Glomerular visceral epithelial cell (primary cell): ENCODE results near the gene IQCE.

Experiments
- DNase-seq: peaks from one replicate; pipeline ENCODE4 v3.0.0-alpha.2; 2016; ENCODE audit errors: extremely low spot score

IQCE gene

GRCh38 chr7:2646680-2647571, 88.1 kb downstream of the IQCE start:
- DNase-seq, result no peak

GRCh38 chr7:2647594-2648172, 88.9 kb downstream of the IQCE start:
- DNase-seq, result no peak

- no peak for DNase-seq
These were observed 90.5 kb downstream of the IQCE start for GRCh38 chr7:2649139-2649838.

- DNase-seq, result no peak
These were observed 91.2 kb downstream of the IQCE start for GRCh38 chr7:2649991-2650390.

- no peak for DNase-seq
These were observed 91.7 kb downstream of the IQCE start for GRCh38 chr7:2650451-2650850.

GRCh38 chr7:2651336-2651735, 92.6 kb downstream of the IQCE start:
- no peak for DNase-seq

- no peak for DNase-seq
These were observed 93.3 kb downstream of the IQCE start for GRCh38 chr7:2651847-2652735.

GRCh38 chr7:2652736-2653060, 93.9 kb downstream of the IQCE start:
- DNase-seq, result no peak

GRCh38 chr7:2654059-2654458, 95.3 kb downstream of the IQCE start:
- no peak for DNase-seq

GRCh38 chr7:2655870-2656614, 97.3 kb downstream of the IQCE start:
- no peak for DNase-seq

- DNase-seq, result no peak
These were observed 98.4 kb downstream of the IQCE start for GRCh38 chr7:2657208-2657607.

- DNase-seq, result no peak
These were observed 99.3 kb downstream of the IQCE start for GRCh38 chr7:2657920-2658671.

- no peak for DNase-seq
These were observed 100.2 kb downstream of the IQCE start for GRCh38 chr7:2658941-2659340.

- DNase-seq, result no peak
These were observed 101.0 kb downstream of the IQCE start for GRCh38 chr7:2659556-2660358.

- no peak for DNase-seq
These were observed 101.7 kb downstream of the IQCE start for GRCh38 chr7:2660359-2661095.

- no peak for DNase-seq
These were observed 102.3 kb downstream of the IQCE start for GRCh38 chr7:2661096-2661449.

- DNase-seq, result no peak
These were observed 103.0 kb downstream of the IQCE start for GRCh38 chr7:2661602-2662272.
